HepG2 (cell line): Measurements from ENCODE around the gene NFKBIL1. TPM values are rescaled to one million over a fixed set of nuclear protein-coding genes. Genes with fewer than 3 reads are reported as not detected.

Experiments
- ATF7-NPFF ChIP-seq: sonication (generic); formaldehyde crosslinking; IDR thresholded peaks from 2 replicates; pipeline ENCODE4 v1.8.1; 2023; ENCODE audit warnings: mild to moderate bottlenecking, low read depth, missing genetic modification reagents, moderate library complexity
- BCL3 ChIP-seq: sonication (generic); formaldehyde crosslinking; IDR thresholded peaks from 2 replicates; pipeline ENCODE4 v1.5.1; 2020; ENCODE audit warnings: mild to moderate bottlenecking, missing genetic modification reagents, moderate library complexity
- CBFB ChIP-seq: sonication (generic); formaldehyde crosslinking; IDR thresholded peaks from 2 replicates; pipeline ENCODE4 v1.4.0; 2020; ENCODE audit warnings: missing genetic modification reagents
- CBX1 ChIP-seq: IDR thresholded peaks from one replicate; pipeline ENCODE4 v1.6.1; 2016; ENCODE audit warnings: antibody characterized with exemption, low read depth
- CENPT ChIP-seq: sonication (generic); formaldehyde crosslinking; IDR thresholded peaks from 2 replicates; pipeline ENCODE4 v1.8.0; 2022; ENCODE audit warnings: low read depth, mild to moderate bottlenecking, moderate library complexity, missing genetic modification reagents
- FUBP1 ChIP-seq: sonication (generic); formaldehyde crosslinking; IDR thresholded peaks from 2 replicates; pipeline ENCODE4 v1.5.1; 2020; ENCODE audit warnings: missing genetic modification reagents, mild to moderate bottlenecking, borderline replicate concordance
- GMEB1 ChIP-seq: sonication (generic); formaldehyde crosslinking; IDR thresholded peaks from 2 replicates; pipeline ENCODE4 v1.5.1; 2020; ENCODE audit warnings: missing genetic modification reagents, mild to moderate bottlenecking, borderline replicate concordance
- HCFC1 ChIP-seq: fragments of 150-350 bp; IDR thresholded peaks from 2 replicates; pipeline ENCODE4 v1.6.1; 2014; ENCODE audit warnings: low read depth, low read length
- RELA ChIP-seq: sonication (generic); formaldehyde crosslinking; IDR thresholded peaks from 2 replicates; pipeline ENCODE4 v1.4.0; 2020; ENCODE audit warnings: missing genetic modification reagents
- SIX1 ChIP-seq: sonication (generic); formaldehyde crosslinking; IDR thresholded peaks from 2 replicates; pipeline ENCODE4 v1.4.0; 2020; ENCODE audit warnings: missing genetic modification reagents, borderline replicate concordance
- SSRP1 ChIP-seq: IDR thresholded peaks from 2 replicates; pipeline ENCODE4 v1.6.1; 2016; ENCODE audit warnings: control low read depth
- STAG1 ChIP-seq: sonication (generic); formaldehyde crosslinking; IDR thresholded peaks from 2 replicates; pipeline ENCODE4 v1.4.0; 2020; ENCODE audit warnings: missing genetic modification reagents
- TAF1 ChIP-seq: sonication (generic); formaldehyde crosslinking; IDR thresholded peaks from 2 replicates; pipeline ENCODE4 v1.4.0; 2020; ENCODE audit warnings: missing genetic modification reagents
- TARDBP ChIP-seq: sonication (generic); formaldehyde crosslinking; IDR thresholded peaks from 2 replicates; pipeline ENCODE4 v1.8.0; 2022; ENCODE audit warnings: mild to moderate bottlenecking, missing genetic modification reagents
- TFAP4 ChIP-seq: sonication (generic); IDR thresholded peaks from 2 replicates; pipeline ENCODE4 v1.6.1; 2016; ENCODE audit warnings: low read depth, borderline replicate concordance
- ZBTB1 ChIP-seq: sonication (generic); formaldehyde crosslinking; IDR thresholded peaks from 2 replicates; pipeline ENCODE4 v1.4.0; 2020; ENCODE audit warnings: missing genetic modification reagents, borderline replicate concordance
- ZBTB2 ChIP-seq: sonication (generic); formaldehyde crosslinking; IDR thresholded peaks from 2 replicates; pipeline ENCODE4 v1.8.0; 2022; ENCODE audit warnings: low read depth, missing genetic modification reagents
- ZBTB42 ChIP-seq: sonication (generic); formaldehyde crosslinking; IDR thresholded peaks from 2 replicates; pipeline ENCODE4 v1.5.0; 2020; ENCODE audit warnings: mild to moderate bottlenecking, missing genetic modification reagents
- ZNF124 ChIP-seq: sonication (generic); formaldehyde crosslinking; IDR thresholded peaks from 2 replicates; pipeline ENCODE4 v1.4.0; 2020; ENCODE audit warnings: missing genetic modification reagents
- ZNF30 ChIP-seq: sonication (generic); formaldehyde crosslinking; IDR thresholded peaks from 2 replicates; pipeline ENCODE4 v1.5.0; 2020; ENCODE audit warnings: mild to moderate bottlenecking, missing genetic modification reagents
- ZNF496 ChIP-seq: sonication (generic); formaldehyde crosslinking; IDR thresholded peaks from 2 replicates; pipeline ENCODE4 v1.8.1; 2023; ENCODE audit warnings: mild to moderate bottlenecking, moderate library complexity, missing genetic modification reagents; ENCODE audit not compliant: insufficient replicate concordance
- polyA plus RNA-seq, 8 experiments: library from polyadenylated mRNA; depleted of rRNA in 3 of 8; stranded (reverse) in 7 of 8; unstranded in 1 of 8; fragments of >200 nt; fragmentation: Illumina TruSeq in 4 of 8; extraction: Trizol in 4 of 8; gene quantifications; 2 replicates each; pipeline versions ENCODE4 v1.2.1 to v1.2.3, GENCODE V29; 2011 to 2016; ENCODE audit warnings: low read depth in 4 of 8, missing spikeins in 1 of 8, mixed read lengths in 1 of 8; ENCODE audit not compliant: insufficient read depth in 1 of 8
- total RNA-seq, 5 experiments: library from RNA; depleted of rRNA; stranded (reverse); fragments of >200 nt; fragmentation: Illumina TruSeq; extraction: Trizol; gene quantifications; 2 replicates each; pipeline ENCODE4 v1.2.3, GENCODE V29; 2016; ENCODE audit warnings: low read depth in 1 of 5

NFKBIL1 gene
- total and polyA plus RNA-seq, 2 of the 13 experiments (the other 11 are each of a cell fraction or from before 2014, with no cell fraction given), result 9.7 to 19.5 TPM

GRCh38 chr6:31580807-31581433 lies 33.5 kb downstream of the NFKBIL1 start (continued):
- TF ChIP-seq ZBTB2, result no peak; the same call in 1 of the 2 replicates
- TF ChIP-seq TARDBP (CRISPR knock-in tag), result peak; percentile 55; the same call in 1 of the 2 replicates
- peak; percentile 76 for TF ChIP-seq STAG1
- peak; percentile 68 for TF ChIP-seq CBX1
- no peak for TF ChIP-seq RELA (CRISPR knock-in tag)
- peak; percentile 81; the same call in 1 of the 2 replicates for TF ChIP-seq ZNF30 (CRISPR knock-in tag)
- peak; percentile 23; the same call in 1 of the 2 replicates for TF ChIP-seq GMEB1 (CRISPR knock-in tag)
- TF ChIP-seq FUBP1 (CRISPR knock-in tag), result no peak
- no peak for TF ChIP-seq ZNF496
- no peak for TF ChIP-seq HCFC1
- TF ChIP-seq TFAP4, result no peak
- no peak for TF ChIP-seq SIX1 (CRISPR knock-in tag)
- peak; percentile 54; the same call in 1 of the 2 replicates for TF ChIP-seq TAF1 (CRISPR knock-in tag)
- TF ChIP-seq ZNF124 (CRISPR knock-in tag), result no peak
- no peak for TF ChIP-seq ZBTB1 (CRISPR knock-in tag)
- TF ChIP-seq CENPT (CRISPR knock-in tag), result peak; percentile 53; the same call in 1 of the 2 replicates
- no peak for TF ChIP-seq ATF7-NPFF (CRISPR knock-in tag)
- TF ChIP-seq ZBTB42, result peak; percentile 31; the same call in 1 of the 2 replicates
- TF ChIP-seq BCL3 (CRISPR knock-in tag), result no peak
- TF ChIP-seq SSRP1 (CRISPR knock-in tag), result no peak
- TF ChIP-seq CBFB (CRISPR knock-in tag), result peak; percentile 68; the same call in 1 of the 2 replicates
